Activated naive CD8-positive, alpha-beta T cell treated with anti-CD3 and anti-CD28 coated beads for 36 hours (primary cell): ENCODE measurements around the gene RPUSD2. TPM values are rescaled to one million over a fixed set of nuclear protein-coding genes. Genes with fewer than 3 reads are reported as not detected.

Experiments used
- DNase-seq: peaks from one replicate; pipeline ENCODE4 v3.0.0; 2021
- H3K27ac Mint-ChIP-seq: one replicate; pipeline ENCODE4 v1.8.0; 2022; ENCODE audit warnings: mild to moderate bottlenecking, moderate library complexity, mixed read lengths
- H3K27me3 Mint-ChIP-seq: one replicate; pipeline ENCODE4 v1.8.0; 2022; ENCODE audit warnings: mild to moderate bottlenecking, mixed read lengths
- H3K36me3 Mint-ChIP-seq: one replicate; pipeline ENCODE4 v1.8.0; 2021; ENCODE audit warnings: mild to moderate bottlenecking, mixed read lengths
- H3K4me1 Mint-ChIP-seq: one replicate; pipeline ENCODE4 v1.8.0; 2021; ENCODE audit warnings: mixed read lengths
- H3K4me3 Mint-ChIP-seq: one replicate; pipeline ENCODE4 v1.8.0; 2022; ENCODE audit warnings: mild to moderate bottlenecking, moderate library complexity, mixed read lengths
- H3K9me3 Mint-ChIP-seq: one replicate; pipeline ENCODE4 v1.8.0; 2022; ENCODE audit warnings: mixed read lengths
- total RNA-seq, 2 experiments: library from RNA; stranded (reverse); gene quantifications; one replicate each; pipeline ENCODE4 v1.2.3, GENCODE V29; 2021

RPUSD2 gene
- total RNA-seq, result 10 to 100 TPM; 22.9 to 26.1 TPM

DNA sequence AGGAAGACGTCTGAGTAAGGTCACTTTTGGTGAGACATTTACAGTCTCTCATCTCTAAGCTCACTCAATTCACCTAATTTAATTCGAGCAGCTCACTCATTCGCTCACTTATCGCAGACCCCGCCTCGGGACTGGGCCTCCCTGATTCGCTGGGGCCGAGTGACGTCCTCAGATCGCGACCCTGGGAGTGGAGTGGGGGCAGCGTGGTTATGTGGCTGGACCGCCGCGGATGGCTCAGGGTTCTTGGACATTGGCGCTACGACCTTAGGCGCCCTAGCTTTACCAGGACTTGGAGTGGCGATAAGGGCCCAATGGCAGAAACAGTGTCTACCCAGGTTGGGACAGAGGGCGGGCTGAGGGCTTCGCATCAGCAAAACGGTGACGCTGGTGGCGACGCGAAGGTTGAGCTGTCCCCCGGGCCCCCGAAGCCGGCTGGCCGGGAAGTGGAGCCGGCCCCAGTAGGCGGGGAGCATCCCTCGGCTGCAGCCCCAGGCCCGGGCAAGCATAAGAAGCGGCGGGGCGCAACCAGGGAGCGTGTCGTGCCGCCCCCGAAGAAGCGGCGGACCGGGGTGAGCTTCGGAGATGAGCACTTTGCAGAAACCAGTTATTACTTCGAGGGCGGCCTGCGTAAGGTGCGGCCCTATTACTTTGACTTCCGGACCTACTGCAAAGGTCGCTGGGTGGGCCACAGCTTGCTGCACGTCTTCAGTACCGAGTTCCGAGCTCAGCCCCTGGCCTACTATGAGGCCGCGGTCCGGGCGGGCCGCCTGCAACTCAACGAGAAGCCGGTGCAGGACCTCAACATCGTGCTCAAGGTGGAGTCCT is at the start of gene RPUSD2:
TSS of gene RPUSD2 (plus strand) at position 171 of the 825 bp plus-strand sequence. CDS start at position 210, 39 bp downstream.
- peaks cover 46% of the 10 kb centered on the region for H3K4me1 Mint-ChIP-seq
- H3K27me3 Mint-ChIP-seq, result no peaks in the 10 kb centered on the region
- no peaks in the 10 kb centered on the region for H3K9me3 Mint-ChIP-seq
- peak within 1 kb of the TSS; percentile 98 for H3K4me3 Mint-ChIP-seq
- peak; percentile 92 for DNase-seq
- peaks cover 25% of the 10 kb centered on the region for H3K36me3 Mint-ChIP-seq
- H3K27ac Mint-ChIP-seq, result peak within 1 kb of the TSS; percentile 98

DNA sequence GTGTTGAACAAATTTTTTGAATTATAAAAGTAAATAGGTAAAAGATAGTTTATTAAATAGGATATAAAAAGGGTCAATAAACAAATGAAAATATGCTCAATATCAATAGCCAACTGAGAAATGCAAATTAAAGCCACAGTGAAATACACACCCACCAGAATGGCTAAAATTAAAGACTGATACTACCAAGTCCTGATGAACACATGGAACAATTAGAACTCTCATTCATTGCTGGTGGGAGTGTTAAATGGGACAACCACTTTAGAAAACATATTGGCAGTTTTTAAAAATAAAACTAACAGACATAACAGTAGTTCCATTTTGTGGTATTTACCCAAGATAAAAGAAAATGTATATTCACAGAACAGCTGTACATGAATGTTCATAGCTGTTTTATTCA is 45.5 kb upstream of the RPUSD2 start:
- Mint-ChIP-seq H3K4me3 (no peak overlapping the region), H3K27ac (no peak overlapping the region), H3K27me3 (no peaks in the 10 kb centered on the region), H3K9me3 (no peaks in the 10 kb centered on the region), H3K36me3 (no peaks in the 10 kb centered on the region), H3K4me1 (peaks cover 3% of the 10 kb centered on the region)
- DNase-seq, result no peak

DNA sequence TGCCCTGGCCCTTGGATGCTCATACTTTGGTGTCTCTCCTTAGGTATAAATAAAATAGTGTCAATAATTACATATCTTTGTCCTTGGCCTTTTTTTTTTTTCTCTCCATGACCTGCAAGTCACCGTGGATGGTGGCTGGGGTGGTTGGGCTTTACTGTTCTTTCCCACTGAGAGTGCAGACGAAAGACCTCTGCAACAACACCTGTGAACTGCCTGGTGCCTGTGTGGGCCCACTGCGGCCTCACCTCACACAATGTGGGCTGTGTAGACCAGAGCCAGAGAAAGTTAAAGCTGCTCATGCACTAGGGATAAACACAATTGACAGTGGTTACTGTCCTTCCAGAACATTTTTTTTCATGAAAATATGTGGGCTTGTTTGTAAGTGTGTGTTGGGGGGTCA is 43.2 kb upstream of the RPUSD2 start:
- Mint-ChIP-seq H3K27me3 (no peaks in the 10 kb centered on the region), H3K4me3 (no peak overlapping the region), H3K4me1 (no peaks in the 10 kb centered on the region), H3K36me3 (no peaks in the 10 kb centered on the region), H3K27ac (no peak overlapping the region), H3K9me3 (no peaks in the 10 kb centered on the region)
- DNase-seq, result no peak

- no peak for DNase-seq
- no peaks in the 10 kb centered on the region for H3K4me1 Mint-ChIP-seq
- no peaks in the 10 kb centered on the region for H3K36me3 Mint-ChIP-seq
- H3K27ac Mint-ChIP-seq, result no peak overlapping the region
- no peaks in the 10 kb centered on the region for H3K27me3 Mint-ChIP-seq
- H3K9me3 Mint-ChIP-seq, result no peaks in the 10 kb centered on the region
- H3K4me3 Mint-ChIP-seq, result no peak overlapping the region
Observed at GRCh38 chr15:40528801-40529200, 40.3 kb upstream of the RPUSD2 start.

- H3K9me3 Mint-ChIP-seq, result no peaks in the 10 kb centered on the region
- H3K4me3 Mint-ChIP-seq, result no peak overlapping the region
- no peak for DNase-seq
- H3K36me3 Mint-ChIP-seq, result no peaks in the 10 kb centered on the region
- H3K4me1 Mint-ChIP-seq, result no peaks in the 10 kb centered on the region
- no peak overlapping the region for H3K27ac Mint-ChIP-seq
- no peaks in the 10 kb centered on the region for H3K27me3 Mint-ChIP-seq
Observed at GRCh38 chr15:40533763-40534364, 35.2 kb upstream of the RPUSD2 start.

- no peak overlapping the region for H3K4me3 Mint-ChIP-seq
- H3K27ac Mint-ChIP-seq, result no peak overlapping the region
- H3K9me3 Mint-ChIP-seq, result no peaks in the 10 kb centered on the region
- H3K36me3 Mint-ChIP-seq, result no peaks in the 10 kb centered on the region
- DNase-seq, result no peak
- no peaks in the 10 kb centered on the region for H3K27me3 Mint-ChIP-seq
- H3K4me1 Mint-ChIP-seq, result no peaks in the 10 kb centered on the region
Observed at GRCh38 chr15:40534371-40534770, 34.7 kb upstream of the RPUSD2 start.

GRCh38 chr15:40536501-40536900 is 32.6 kb upstream of the RPUSD2 start:
- no peak for DNase-seq
- H3K9me3 Mint-ChIP-seq, result no peaks in the 10 kb centered on the region
- no peaks in the 10 kb centered on the region for H3K4me1 Mint-ChIP-seq

DNA sequence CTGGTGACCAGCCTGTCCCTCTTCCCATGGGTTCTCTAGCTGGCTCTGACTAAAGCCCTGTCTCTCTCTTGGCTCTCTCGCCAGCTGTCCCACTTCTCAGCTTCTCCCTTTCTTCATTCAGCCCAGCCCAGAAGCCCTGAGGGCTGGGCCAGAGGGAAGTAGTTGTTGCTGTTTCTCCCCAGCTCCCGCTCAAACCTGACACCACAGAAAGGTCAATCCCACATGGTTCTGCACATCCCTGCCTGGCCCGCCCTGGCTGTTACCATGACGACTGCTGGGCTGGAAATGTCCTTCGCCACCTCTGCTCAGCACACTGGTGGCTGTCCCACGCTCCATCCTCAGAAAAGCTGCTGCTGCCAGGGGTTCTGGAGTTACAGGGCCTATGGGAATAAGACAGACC is 30.1 kb upstream of the RPUSD2 start:
- peaks cover 5% of the 10 kb centered on the region for H3K4me1 Mint-ChIP-seq
- no peaks in the 10 kb centered on the region for H3K9me3 Mint-ChIP-seq
- DNase-seq, result no peak

More at GRCh38 chr15:40536501-40536900, 32.6 kb upstream of the RPUSD2 start:
- H3K27ac Mint-ChIP-seq, result no peak overlapping the region
- no peaks in the 10 kb centered on the region for H3K27me3 Mint-ChIP-seq
- H3K4me3 Mint-ChIP-seq, result no peak overlapping the region
- H3K36me3 Mint-ChIP-seq, result no peaks in the 10 kb centered on the region

DNA sequence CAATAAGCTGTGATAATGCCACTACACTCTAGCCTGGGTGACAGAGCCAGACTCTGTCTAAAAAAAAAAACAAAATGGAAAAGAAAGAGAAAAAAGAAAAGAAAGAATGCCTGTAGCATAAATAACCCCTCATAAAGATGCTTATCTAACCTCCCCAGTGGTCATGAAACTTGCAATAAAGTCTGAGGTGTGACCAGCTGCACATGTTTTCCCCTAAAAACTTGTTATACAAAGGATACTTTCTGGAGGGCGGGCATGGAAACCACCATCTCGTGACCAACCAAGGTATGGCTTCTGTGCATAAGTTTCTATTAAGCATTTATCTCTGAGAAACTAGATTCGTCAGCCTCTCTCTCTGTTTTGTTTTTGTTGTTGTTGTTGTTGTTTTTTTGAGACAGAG is 26.0 kb upstream of the RPUSD2 start:
- Mint-ChIP-seq H3K4me3 (no peak overlapping the region), H3K9me3 (no peaks in the 10 kb centered on the region)
- no peak for DNase-seq

More for the DNA sequence above, 30.1 kb upstream of the RPUSD2 start:
- Mint-ChIP-seq H3K27ac (no peak overlapping the region), H3K27me3 (no peaks in the 10 kb centered on the region), H3K36me3 (no peaks in the 10 kb centered on the region), H3K4me3 (no peak overlapping the region)

GRCh38 chr15:40543631-40544294 is 25.3 kb upstream of the RPUSD2 start:
- H3K27ac Mint-ChIP-seq, result peak overlapping the region; percentile 17
- no peaks in the 10 kb centered on the region for H3K36me3 Mint-ChIP-seq
- peaks cover 8% of the 10 kb centered on the region for H3K4me1 Mint-ChIP-seq
- DNase-seq, result no peak
- H3K9me3 Mint-ChIP-seq, result no peaks in the 10 kb centered on the region
- no peak overlapping the region for H3K4me3 Mint-ChIP-seq
- no peaks in the 10 kb centered on the region for H3K27me3 Mint-ChIP-seq

More for the DNA sequence above, 26.0 kb upstream of the RPUSD2 start:
- Mint-ChIP-seq H3K27me3 (no peaks in the 10 kb centered on the region), H3K27ac (no peak overlapping the region), H3K36me3 (no peaks in the 10 kb centered on the region), H3K4me1 (peaks cover 8% of the 10 kb centered on the region)

GRCh38 chr15:40545457-40545856 is 23.6 kb upstream of the RPUSD2 start:
- no peak for DNase-seq

GRCh38 chr15:40548610-40549009 is 20.5 kb upstream of the RPUSD2 start:
- Mint-ChIP-seq H3K9me3 (no peaks in the 10 kb centered on the region), H3K4me3 (no peak overlapping the region), H3K27me3 (no peaks in the 10 kb centered on the region), H3K36me3 (peaks cover 9% of the 10 kb centered on the region), H3K27ac (no peak overlapping the region), H3K4me1 (peaks cover 6% of the 10 kb centered on the region)
- no peak for DNase-seq

More at GRCh38 chr15:40545457-40545856, 23.6 kb upstream of the RPUSD2 start:
- Mint-ChIP-seq H3K27ac (no peak overlapping the region), H3K4me1 (peaks cover 8% of the 10 kb centered on the region), H3K36me3 (peaks cover 5% of the 10 kb centered on the region), H3K27me3 (no peaks in the 10 kb centered on the region), H3K9me3 (no peaks in the 10 kb centered on the region), H3K4me3 (no peak overlapping the region)

GRCh38 chr15:40549894-40550293 is 19.2 kb upstream of the RPUSD2 start:
- H3K36me3 Mint-ChIP-seq, result peaks cover 12% of the 10 kb centered on the region
- H3K4me3 Mint-ChIP-seq, result no peak overlapping the region
- H3K27ac Mint-ChIP-seq, result no peak overlapping the region
- H3K4me1 Mint-ChIP-seq, result no peaks in the 10 kb centered on the region
- no peaks in the 10 kb centered on the region for H3K27me3 Mint-ChIP-seq
- DNase-seq, result no peak
- no peaks in the 10 kb centered on the region for H3K9me3 Mint-ChIP-seq

DNA sequence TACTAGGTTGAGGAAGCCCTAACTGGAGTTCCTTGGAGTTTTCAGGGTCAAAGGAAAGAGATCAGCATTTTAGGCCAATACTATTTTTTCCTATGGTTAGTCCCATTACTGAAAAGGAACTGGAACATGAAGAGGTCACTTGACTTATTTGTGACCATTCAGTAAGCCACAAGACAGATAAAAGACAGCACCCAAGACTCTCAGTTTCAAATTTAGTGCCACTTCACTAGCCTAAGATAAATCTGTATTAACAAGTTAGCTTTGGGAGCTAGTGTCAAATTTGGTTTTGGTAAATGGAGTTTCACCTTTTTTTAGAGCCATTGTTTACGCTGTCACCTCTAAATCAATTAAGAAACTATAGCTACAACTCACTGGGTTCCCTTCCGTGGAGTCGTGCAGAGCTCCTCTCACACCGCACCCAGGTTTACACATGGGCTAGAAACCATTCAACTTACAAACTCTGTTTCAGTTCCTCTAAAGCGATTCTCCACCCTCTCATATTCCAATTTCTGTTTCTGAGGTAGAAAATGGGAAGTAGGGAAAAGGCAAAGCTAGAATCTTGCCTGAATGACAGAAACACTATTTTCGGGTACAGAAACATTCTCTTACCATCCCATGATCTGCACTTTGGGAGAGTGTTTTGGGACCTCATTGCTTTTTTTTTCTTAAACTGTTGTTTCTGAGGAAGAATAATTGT is 18.6 kb upstream of the RPUSD2 start:
- Mint-ChIP-seq H3K36me3 (peaks cover 12% of the 10 kb centered on the region), H3K9me3 (no peaks in the 10 kb centered on the region), H3K4me1 (no peaks in the 10 kb centered on the region), H3K4me3 (no peak overlapping the region), H3K27me3 (no peaks in the 10 kb centered on the region), H3K27ac (no peak overlapping the region)
- DNase-seq, result no peak

DNA sequence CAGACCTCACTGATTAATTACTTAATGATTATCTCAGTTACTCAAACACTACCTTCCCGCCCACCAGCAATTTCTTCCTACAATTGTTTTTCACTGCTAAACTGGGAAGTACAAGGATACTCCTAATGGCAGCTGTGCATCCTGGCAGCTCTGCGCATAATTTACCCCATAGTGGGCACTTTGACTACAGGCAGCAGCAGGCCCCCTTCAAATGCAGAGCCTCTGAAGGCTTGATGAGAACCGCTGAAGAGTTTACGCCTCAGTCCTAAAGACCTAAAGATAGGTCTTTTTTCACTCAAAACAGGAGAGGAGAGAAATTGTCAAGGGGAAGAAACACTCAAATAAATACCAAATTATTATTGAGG is 15.0 kb upstream of the RPUSD2 start:
- no peak overlapping the region for H3K27ac Mint-ChIP-seq
- H3K27me3 Mint-ChIP-seq, result no peaks in the 10 kb centered on the region
- H3K36me3 Mint-ChIP-seq, result peaks cover 10% of the 10 kb centered on the region
- no peak overlapping the region for H3K4me3 Mint-ChIP-seq
- H3K4me1 Mint-ChIP-seq, result peaks cover 11% of the 10 kb centered on the region
- DNase-seq, result no peak
- H3K9me3 Mint-ChIP-seq, result no peaks in the 10 kb centered on the region
